Measurements from ENCODE around the gene METTL25B.
"Not testable (repeated sequence)": the region's sequence is repeated elsewhere in the genome, so short reads cannot be mapped to it uniquely, and the experiment has no call there.

METTL25B gene

DNA sequence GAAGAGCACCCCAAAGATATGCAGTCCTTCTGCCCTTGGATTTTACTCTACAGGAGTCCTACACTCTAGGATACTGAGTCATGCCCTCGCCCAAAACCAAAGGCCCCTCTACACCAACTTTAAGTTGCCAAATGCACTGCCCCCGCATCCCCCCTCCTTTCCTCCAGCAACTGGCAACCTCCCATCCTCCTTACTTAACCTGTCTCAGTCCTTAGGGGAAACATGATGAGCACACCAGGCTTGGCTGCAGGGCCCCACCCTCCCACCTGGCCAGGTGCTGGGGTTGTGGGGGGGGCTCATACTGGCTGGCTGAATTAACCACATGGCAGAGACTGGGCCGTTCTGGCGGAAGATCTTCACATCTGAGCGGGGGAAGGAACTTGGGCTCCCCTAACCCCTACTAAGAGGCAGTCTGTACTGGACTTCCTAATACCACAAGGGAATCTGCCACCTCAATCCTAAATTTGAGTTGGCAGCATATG lies 22.0 kb downstream of the METTL25B start:
- DNase-seq: no peak

DNA sequence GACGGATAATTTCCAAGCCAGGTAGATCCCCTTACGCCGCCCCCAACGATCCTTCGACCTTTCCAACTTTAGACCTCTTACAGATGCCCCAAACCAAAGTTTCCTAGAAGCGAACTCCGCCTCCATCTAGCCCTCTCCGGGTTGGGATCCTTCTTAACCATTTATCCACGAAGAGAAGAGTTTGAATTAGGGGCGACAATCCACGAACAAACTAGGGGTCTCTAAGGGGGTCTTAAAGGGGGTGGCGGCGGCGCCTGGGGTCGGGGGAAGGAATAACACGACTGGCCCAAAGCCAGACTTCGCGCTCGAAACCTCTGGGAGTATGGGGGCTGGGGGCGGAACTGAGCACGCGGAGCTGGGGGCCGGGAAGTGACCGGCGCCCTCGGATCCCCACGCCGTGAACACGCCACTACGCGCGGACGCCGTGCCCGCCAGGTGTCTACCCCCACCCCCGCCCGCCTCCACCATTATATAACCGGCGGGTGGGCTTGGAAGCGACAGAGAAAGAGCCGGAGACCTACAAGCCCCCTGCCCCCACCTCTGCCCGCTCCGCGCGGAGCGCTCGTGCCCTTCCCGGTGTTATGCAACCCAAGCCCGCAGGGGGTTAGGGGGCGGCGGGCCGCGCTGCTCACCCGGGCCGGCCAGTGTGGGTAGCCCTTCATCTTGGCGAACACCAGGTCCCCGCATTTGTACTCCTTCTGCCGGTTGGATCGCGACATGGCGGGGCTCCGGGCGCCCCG lies 22.6 kb downstream of the METTL25B start:
- DNase-seq: no peak

DNA sequence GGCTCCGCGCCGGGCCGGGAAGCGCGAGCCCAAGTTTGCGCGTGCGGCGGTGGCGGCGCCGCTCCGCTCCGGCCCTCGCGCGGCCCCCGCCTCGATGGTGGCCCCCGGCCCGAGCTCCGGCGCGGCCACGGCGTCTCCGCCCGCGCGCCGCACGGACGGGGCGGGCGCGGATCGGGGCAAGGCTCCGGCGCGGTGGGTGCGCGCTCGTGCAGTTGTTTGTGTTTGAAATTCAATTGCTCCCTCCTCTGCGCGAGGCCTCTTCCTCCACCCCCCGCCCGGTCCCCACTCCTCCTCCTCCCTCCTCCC lies 23.1 kb downstream of the METTL25B start, which contains the start of gene HDGF:
HDGF (minus strand) TSS at position 225 of the 306 bp plus-strand sequence. CDS start 246 bp downstream, outside the sequence.
- DNase-seq: no peak

DNA sequence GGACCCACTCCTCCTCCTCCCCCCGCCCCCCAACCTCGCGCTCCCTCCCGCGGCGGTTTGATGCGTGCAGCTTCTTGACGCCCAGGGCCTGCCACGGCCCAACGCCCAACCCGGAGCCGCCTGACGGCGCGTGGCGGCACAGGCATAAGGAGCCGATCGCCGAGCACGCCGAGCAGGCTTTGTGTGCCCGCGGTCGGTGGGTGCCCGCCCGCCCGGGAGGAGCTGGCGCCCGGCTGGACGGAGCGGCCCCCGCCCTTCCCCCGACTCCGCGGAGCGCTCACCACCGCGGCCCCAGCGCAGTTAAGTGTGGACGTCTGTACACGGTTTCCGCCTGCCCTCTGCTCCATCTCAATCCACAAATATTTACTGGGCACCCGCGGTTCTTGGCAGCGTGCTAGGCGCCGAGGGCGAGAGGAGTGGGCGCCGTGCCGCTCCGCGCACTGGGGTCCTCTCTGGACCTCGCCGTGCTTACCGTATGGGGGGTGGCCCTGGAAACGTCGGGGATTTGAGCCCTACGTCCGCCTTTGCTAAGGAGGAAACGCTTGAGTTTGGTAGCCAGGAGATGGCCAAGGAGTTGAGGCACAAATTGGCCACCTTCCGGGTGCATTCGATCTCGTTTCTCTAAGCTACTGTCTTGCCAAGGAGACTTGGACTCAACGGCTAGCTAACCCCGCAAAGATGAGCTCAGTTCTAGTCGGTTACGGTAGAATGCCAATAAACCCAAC lies 23.6 kb downstream of the METTL25B start:
- peak; percentile 99 for DNase-seq

DNA sequence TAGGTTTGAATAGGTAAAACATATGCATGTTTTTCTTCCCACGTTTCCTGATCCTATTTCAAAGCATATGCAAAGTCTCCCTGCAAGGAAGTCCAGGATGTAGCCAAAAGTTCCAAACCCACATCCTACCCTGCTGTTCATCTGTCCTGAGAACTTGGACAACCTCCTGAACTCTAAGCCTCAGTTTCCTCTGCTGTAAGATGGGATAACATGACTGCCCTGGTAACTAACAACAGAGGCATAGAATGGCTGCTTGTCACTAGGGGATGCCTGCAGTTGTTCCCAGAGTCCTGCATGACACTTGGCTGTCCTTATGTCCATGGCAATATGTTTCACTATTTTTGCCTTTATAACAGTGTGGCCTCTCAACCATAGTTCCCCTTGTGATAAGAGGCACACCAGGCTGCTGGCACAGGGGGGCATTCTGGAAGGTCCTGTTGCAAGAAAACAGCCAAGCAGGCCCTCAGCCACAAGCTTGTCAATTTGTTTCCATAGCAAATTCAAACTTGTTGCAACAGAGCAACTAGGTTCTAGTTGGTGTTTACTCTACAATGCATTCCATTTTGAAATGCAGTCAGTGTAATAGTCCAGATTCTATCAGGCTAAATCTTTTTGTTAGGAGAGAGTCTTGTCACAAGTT lies 24.7 kb downstream of the METTL25B start:
- no peak for DNase-seq

DNA sequence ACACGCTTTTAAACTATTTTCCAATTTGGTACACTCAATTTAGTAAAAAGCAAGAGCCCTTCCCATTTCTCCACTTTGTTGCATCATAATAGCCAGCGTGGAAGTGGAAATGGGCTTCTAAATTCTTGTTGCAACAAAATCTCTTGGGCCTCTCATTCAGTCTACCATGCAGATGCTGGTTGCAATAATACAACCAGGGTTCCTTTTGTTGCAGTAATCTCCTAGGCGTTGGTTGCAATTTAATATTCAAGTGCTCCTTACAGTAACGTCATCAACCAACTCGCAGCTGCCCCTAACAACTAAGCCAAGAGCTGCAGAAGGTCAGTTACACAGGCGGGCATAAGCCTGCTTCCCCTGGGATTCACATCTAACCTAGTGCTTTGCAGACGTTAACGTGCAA lies 25.9 kb downstream of the METTL25B start:
- no peak for DNase-seq

DNA sequence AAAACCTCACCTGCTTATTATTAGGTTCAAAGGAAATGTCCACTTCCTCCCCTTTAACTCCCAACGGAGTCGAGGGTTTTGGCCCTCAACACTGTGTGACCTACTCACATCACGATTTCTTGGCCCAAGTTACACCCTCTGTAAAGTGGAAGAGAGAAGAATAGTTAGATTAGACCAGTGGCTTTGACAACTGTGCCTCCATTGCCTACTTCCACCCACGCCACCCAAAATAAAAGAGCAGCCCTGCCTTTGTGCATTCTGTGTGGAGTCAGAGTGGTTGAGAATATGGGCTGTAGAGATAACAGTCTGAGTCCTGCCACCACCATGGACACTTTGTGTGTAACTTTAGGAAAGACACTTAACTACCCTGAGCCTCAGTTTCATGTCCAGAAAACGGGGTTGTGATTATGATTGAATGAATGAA lies 27.3 kb downstream of the METTL25B start:
- DNase-seq: no peak

DNA sequence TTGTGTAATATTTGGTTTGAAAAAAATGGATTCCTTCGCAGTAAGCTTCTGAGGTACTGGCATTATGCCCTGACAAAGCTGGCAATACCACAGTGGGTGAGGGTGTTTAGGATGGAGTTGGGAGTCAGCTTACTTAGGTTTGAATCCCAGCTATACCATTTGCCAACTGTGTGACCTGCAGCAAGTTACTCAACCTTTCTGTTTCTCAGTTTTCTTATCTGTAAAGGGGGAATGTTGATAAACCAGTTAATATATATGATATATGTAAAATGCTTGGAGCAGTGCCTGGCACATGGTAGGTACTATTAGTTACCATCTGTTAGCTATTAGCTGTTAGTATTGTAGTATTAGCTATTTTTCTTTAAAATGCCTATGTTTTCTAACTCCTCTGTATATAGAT lies 28.1 kb downstream of the METTL25B start:
- DNase-seq: no peak

DNA sequence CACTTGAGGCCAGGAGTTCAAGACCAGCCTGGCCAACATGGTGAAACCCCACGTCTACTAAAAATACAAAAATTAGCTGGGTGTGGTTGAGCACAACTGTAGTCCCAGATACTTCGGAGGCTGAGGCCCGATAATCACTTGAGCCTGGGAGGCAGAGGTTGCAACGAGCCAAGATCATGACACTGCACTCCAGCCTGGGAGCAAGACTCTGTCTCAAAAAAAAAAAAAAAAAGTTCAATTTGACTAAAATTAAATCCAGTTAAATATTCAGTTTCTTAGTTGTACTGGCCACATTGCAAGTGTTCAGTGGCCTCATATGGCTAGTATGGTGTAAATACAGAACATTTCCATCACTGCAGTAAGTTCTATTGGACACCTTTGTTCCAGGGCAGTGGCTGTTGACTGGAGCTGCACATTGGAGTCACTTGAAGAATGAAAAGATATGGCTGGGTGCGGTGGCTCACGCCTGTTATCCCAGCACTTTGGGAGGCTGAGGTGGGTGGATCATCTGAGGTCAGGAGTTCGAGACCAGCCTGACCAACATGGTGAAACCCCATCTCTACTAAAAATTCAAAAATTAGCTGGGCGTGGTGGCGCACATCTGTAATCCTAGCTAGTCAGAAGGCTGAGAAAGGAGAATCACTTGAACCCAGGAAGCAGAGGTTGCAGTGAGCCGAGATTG lies 29.4 kb downstream of the METTL25B start:
- not testable (repeated sequence) for DNase-seq

DNA sequence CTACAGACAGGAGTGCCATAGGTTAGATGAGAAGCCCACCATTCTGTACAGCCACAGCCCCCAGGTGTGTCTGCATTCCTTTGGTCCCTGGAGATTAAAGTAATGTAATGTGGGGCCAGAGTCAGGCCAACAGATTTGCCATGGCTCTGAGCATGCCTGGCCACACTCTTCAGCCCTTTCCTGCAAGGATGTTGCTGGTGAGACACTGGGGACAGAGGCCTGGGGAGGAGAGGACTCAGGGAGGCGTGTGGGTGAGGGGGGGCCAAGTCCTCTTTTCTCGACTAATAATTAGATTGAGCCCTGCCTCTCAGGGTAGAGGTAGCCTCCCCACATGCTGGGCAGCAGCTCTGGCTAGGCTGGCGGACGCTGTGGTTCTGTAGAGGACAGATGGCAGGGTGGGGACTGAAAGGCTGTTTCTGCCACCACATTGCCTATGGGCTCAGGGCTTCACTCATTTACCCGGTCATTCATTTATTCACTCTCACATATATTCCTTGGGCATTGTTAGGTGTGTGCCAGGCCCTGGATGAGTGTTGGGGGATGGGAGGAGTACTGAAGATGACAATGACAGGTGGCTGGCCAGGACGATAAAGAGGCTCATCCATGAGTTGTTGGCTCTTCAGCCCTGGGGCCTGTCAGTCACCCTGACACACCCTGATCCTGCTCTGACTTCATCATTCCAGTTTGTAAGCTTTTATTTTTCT lies 32.0 kb downstream of the METTL25B start:
- no peak for DNase-seq

DNA sequence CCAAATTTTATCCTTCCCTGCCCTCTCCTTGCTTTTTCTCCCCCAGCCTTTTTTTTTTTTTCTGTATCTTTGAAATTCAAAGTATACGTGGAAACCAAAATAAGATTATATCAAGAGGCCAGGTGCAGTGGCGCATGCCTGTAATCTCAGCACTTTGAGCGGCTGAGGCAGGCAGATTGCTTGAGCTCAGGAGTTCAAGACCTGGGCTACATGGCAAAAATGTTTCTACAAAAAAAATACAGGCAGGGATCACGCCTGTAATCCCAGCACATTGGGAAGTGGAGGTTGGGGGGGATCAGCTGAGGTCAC lies 32.5 kb downstream of the METTL25B start:
- no peak for DNase-seq

DNA sequence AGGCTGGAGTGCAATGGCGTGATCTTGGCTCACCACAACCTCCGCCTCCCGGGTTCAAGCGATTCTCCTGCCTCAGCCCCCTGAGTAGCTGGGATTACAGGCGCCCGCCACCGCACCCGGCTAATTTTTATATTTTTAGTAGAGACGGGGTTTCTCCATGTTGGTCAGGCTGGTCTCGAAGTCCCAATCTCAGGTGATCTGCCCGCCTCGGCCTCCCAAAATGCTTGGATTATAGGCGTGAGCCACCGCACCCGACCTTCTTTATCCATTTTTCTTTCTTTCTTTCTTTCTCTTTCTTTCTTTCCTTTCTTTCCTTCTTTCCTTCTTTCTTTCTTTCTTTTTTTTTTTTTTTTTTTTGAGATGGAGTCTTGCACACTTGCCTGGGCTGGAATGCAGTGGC lies 36.9 kb downstream of the METTL25B start:
- not testable (repeated sequence) for DNase-seq

DNA sequence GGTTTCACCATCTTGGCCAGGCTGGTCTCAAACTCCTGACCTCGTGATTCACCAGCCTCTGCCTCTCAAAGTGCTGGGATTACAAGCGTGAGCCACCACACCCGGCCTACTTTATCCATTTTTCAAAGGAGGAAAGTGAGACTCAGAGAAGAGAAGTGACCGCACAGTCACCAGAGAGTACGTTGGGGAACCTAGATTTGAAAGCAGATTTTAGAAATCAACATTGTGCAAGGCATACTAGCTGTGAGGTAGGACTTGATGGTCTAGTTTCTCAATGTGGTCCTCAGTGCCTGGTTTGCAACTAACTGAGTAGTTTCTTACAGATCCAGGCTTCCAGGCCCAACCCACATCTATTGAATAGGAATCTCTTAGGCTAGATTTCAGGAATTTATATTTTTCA lies 37.4 kb downstream of the METTL25B start:
- DNase-seq: no peak

DNA sequence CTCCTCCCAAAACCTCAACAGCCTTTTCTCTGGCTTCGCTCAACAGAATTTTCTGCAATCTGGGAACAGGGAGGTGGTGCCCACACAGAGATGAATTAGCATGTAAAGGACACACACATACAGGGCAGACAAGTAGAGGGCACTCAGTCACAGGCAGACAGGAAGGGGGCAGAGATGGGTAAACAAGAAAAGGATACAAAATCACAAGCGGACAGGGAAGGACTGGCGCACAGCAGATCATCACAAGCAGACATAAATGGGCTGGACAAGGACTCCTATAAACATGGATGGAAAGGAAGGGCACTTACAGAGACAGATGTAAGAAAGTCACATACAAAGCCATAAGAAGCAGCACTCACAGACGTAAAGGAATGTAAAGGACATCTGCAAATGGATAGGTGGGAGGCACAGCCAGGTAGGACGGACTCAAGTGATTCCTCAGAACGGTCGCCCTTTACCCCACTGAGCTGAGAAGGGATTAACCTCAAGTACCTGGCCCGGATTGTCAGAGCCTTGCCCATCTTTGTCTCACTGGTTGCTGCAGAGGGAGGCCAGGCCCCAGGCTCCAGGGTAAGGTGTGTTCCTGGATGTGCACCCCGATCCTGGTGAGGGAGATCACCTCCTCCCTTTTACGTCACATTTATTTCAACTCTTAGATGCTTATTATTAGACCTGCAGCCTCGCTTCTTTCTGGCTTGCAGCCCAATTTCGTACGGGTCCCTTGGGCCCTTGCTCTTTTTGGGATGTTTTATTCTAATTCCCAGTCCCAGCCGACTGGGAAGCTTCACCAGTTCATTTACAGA lies 38.2 kb downstream of the METTL25B start:
- DNase-seq: no peak

DNA sequence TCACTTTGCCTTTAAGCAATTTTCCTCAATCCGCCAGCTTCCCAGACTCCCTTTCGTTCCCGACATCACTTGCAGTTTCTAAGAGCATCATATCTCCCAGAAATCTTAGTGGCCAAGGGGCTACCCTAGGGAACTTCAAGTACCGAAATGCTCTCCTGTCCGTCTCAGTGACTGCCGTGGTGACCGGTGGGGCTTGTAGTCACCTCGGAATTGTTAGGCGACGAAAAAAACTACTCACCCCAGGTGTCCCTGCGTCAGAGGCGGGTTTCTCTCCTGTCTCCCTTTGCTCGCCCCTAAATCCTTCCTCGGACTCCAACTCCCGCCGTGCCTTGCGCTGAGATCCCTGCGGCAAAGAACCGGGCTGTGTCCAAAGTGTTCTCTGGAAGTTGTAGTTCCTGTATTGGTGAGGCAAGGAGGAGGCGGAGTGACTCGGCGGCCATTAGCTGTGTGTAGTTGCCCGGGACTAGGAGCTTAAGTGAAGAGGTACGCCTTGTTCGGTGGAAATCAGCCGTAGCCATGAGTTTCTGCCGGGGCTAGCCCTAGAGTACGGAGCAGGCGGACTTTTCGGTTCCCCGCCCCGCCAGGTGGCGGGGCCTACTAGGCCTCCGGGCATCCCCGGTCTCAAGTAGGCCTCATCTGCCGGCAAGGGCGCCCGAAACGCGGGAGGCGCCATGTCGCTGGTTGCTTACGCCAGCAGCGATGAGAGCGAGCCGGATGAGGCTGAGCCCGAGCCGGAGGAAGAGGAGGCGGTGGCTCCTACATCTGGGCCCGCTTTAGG lies 39.0 kb downstream of the METTL25B start, which contains the start of gene PRCC:
PRCC (plus strand) TSS at position 435 of the 778 bp plus-strand sequence; CDS start at position 672, 237 bp downstream.
- DNase-seq: peak; percentile 99

DNA sequence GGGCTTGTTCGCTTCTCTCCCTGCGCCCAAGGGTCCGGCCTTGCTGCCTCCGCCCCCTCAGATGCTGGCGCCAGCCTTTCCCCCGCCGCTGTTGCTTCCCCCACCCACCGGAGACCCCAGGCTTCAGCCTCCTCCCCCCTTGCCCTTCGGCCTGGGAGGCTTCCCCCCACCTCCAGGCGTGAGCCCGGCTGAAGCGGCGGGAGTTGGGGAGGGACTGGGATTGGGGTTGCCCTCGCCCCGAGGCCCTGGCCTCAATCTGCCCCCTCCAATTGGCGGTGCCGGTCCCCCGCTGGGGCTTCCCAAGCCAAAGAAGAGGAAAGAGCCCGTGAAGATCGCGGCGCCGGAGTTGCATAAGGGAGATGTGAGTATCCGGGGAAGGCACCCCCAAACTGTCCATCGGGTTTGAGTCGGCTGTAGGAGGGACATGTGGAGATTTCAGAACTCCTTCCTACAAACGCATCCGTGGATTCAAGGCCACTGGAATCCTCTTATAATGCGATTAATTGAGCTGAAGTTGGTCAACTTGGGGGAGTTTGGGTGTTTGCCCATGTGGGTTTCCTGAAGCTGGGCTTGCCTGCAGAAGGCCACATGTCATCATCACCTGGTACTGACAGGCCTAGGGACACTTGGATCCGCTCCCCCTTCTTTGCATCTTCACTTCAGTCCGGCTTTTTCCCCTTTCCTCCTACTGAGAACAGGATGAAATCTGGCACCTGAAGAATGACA lies 39.8 kb downstream of the METTL25B start:
- DNase-seq: no peak

DNA sequence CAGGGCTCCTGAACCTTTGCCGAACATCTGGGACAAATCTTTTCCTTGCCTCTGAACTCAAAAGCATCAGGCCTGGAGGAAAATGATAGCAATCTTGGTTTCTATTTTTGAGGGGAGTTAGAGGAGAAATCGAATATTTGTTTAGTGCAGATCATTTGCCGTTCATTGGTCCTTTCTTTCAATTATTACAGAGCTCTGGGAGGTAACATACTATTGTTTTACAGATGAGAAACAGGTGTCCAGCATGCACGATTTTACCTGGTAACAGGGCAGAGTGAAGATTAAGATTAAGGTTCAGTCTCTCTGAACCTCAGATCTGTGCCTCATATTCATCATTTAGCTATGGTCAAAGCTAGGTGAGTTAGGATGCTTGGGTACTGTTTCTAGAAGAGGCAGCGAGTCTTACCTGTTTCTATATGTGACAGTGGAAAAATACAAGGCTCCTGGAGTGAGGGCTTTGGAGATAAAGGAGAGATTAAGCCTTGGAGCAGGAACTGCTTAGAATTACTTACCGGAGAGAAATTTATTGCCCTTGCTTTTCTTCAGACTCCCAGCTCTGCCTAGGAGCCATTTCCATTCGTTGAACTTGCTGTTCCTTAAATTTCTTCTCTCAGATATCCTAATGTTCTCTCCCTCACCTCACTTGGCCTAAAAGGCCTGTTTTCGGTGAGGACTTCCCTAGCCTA lies 40.5 kb downstream of the METTL25B start:
- no peak for DNase-seq

DNA sequence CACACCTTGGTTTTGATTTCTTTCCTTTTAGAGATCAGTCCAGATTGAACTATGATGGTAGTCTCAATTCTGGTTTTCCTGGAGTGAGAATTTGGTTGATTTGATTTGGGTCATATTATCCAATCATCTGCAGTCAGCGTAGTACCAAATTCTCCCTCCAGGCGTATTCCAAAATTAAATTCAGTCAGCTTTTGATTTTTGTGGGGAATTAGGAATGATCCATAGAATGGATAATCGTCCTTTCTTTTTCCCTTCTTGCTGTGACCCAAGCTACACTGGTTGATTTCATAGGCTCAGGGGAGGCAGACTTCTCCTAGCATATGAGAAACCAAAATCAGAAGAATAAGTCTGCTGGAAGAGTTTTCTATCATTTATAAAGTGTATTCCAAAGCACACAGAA lies 44.0 kb downstream of the METTL25B start:
- DNase-seq: no peak

DNA sequence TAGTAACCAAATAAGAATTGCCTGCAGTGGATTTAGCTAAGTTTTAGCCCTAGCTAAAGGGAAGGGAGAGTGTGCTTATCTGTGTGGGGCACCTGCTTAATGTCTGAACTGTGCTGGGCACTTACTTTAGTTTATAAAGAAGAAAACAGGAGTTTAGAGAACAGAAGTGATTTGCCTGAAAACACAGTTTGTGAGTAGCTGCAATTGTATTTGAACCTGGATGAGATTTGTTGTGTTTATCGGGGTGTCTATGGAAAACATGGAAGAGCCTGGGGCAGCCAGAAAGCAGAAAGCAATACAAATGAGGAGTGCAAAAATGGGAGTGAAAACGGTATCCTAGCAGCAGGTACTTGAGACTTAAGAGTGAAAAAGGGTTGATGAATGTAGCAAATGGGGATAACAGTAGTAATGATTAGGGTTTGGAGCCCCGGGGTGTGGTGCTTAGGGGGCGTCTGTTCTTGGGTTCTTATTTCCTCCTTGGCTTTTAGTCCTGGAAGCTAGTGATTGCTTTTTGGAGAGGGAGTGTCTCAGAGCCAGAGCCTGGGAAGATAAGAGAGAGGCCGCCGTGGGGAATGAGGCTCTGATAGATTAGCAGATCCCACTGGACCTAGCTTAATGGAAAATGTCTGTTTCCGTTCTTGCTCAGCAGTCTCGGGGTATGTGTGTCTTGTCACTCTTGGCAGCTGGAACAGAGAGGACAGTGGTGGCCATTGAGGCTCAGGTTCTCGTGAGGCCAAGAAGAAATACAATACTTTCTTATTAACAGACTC lies 44.6 kb downstream of the METTL25B start:
- no peak for DNase-seq
